Esophagus muscularis mucosa (tissue), 3 donors: Measurements from ENCODE around the gene EIF5A2.

Experiments
- CTCF ChIP-seq, 3 experiments: fragments of 200-600 bp in 2 of 3; fragments of 450-650 bp in 1 of 3; sonication (generic) in 2 of 3; IDR thresholded peaks; one replicate each; pipeline ENCODE4 v1.5.1; 2017 to 2019; ENCODE audit warnings: antibody characterized with exemption in 3 of 3, mild to moderate bottlenecking in 2 of 3, moderate library complexity in 1 of 3
- POLR2AphosphoS5 ChIP-seq, 2 donors: sonication (generic); formaldehyde crosslinking; IDR thresholded peaks; one replicate each; pipeline ENCODE4 v1.6.1; 2017; ENCODE audit warnings: antibody characterized with exemption in 2 of 2

GRCh38 chr3:170864525-170865208, 43.8 kb downstream of the EIF5A2 start:
- TF ChIP-seq CTCF (IDR thresholded peaks at IDR 0.05) (no peak), POLR2AphosphoS5 (IDR thresholded peaks at IDR 0.05) (no peak)
